Ecto neural progenitor cell (in vitro differentiated cells): Measurements from ENCODE around the gene FCRLB.
"Not testable (repeated sequence)": the region's sequence is repeated elsewhere in the genome, so short reads cannot be mapped to it uniquely, and the experiment has no call there.

Source experiments
- DNase-seq: peaks from one replicate; pipeline ENCODE4 v3.0.0-alpha.2; 2018; ENCODE audit warnings: low spot score

Gene FCRLB

GRCh38 chr1:161719325-161719611 lies 2.1 kb upstream of the FCRLB start:
- no peak for DNase-seq

GRCh38 chr1:161720422-161720821 lies 922 bp upstream of the FCRLB start:
- DNase-seq = no peak

- DNase-seq = no peak
Measured at GRCh38 chr1:161721738-161722343, 497 bp downstream of the FCRLB start.

GRCh38 chr1:161722406-161722805 lies 1.1 kb downstream of the FCRLB start:
- no peak for DNase-seq

GRCh38 chr1:161723459-161724141 lies 2.3 kb downstream of the FCRLB start:
- no peak for DNase-seq

GRCh38 chr1:161725258-161725907 lies 4.0 kb downstream of the FCRLB start:
- not testable (repeated sequence) for DNase-seq

GRCh38 chr1:161725908-161726472 lies 4.6 kb downstream of the FCRLB start:
- peak; percentile 73 for DNase-seq

GRCh38 chr1:161726473-161727255 lies 5.3 kb downstream of the FCRLB start:
- peak; percentile 88 for DNase-seq

GRCh38 chr1:161727256-161727924 lies 6.0 kb downstream of the FCRLB start:
- DNase-seq = no peak

- DNase-seq = no peak
Measured at GRCh38 chr1:161728376-161729226, 7.3 kb downstream of the FCRLB start.

GRCh38 chr1:161730050-161730564 lies 8.8 kb downstream of the FCRLB start:
- no peak for DNase-seq

- no peak for DNase-seq
Measured at GRCh38 chr1:161731241-161731640, 9.9 kb downstream of the FCRLB start.

GRCh38 chr1:161731981-161732718 lies 10.8 kb downstream of the FCRLB start:
- DNase-seq = no peak

- no peak for DNase-seq
Measured at GRCh38 chr1:161733526-161733925, 12.2 kb downstream of the FCRLB start.

GRCh38 chr1:161735837-161736236 lies 14.5 kb downstream of the FCRLB start:
- DNase-seq = no peak

- no peak for DNase-seq
Measured at GRCh38 chr1:161736335-161736969, 15.1 kb downstream of the FCRLB start.

- DNase-seq = no peak
Measured at GRCh38 chr1:161737625-161738024, 16.3 kb downstream of the FCRLB start.

- DNase-seq = no peak
Measured at GRCh38 chr1:161738627-161739287, 17.4 kb downstream of the FCRLB start.
